Spleen (tissue), 7 donors: ENCODE results near the gene TMEM222.

ENCODE experiments used
- CTCF ChIP-seq, 11 experiments: fragments of 200-600 bp in 7 of 11; fragments of 450-650 bp in 4 of 11; sonication (generic) in 4 of 11; IDR thresholded peaks in 8 of 11; conservative IDR thresholded peaks in 3 of 11; 1 replicate in 7 of 11; 2 replicates in 4 of 11; pipeline versions ENCODE4 v1.4.0 to v1.8.0; 2016 to 2021; ENCODE audit warnings: antibody characterized with exemption in 11 of 11, inconsistent platforms in 4 of 11, mild to moderate bottlenecking in 1 of 11
- POLR2A ChIP-seq, 3 donors: fragments of 450-650 bp; IDR thresholded peaks; one replicate each; pipeline ENCODE4 v1.5.1; 2017; ENCODE audit warnings: antibody characterized with exemption in 3 of 3, mild to moderate bottlenecking in 1 of 3
- POLR2AphosphoS5 ChIP-seq, 3 donors: sonication (generic); formaldehyde crosslinking; IDR thresholded peaks; one replicate each; pipeline ENCODE4 v1.5.1; 2017; ENCODE audit warnings: antibody characterized with exemption in 3 of 3
- donor health status: DM: no; HTN: no; CAD: no; lungs with moderate emphysema.
- donor health status: DM: no; HTN: no; CAD: no.
- donor health status: DM: no; HTN: no; CAD: no.

- no peak for TF ChIP-seq CTCF (IDR thresholded peaks at IDR 0.05 in 8 of 11, conservative IDR thresholded peaks at IDR 0.05 in 3 of 11)
- TF ChIP-seq POLR2A (IDR thresholded peaks at IDR 0.05): no peak
- no peak for TF ChIP-seq POLR2AphosphoS5 (IDR thresholded peaks at IDR 0.05)
These were observed 58.3 kb downstream of the TMEM222 start for GRCh38 chr1:27380224-27380623.
